K562 (cell line): Measurements from ENCODE around the gene GNG5. TPM values are rescaled to one million over a fixed set of nuclear protein-coding genes. Genes with fewer than 3 reads are reported as not detected.

Experiments
- ATAC-seq: fragments of 200-7000 bp; cut with Tn5 transposase; 3 replicates; pipeline ENCODE4 v1.9.1; 2020; ENCODE audit warnings: moderate library complexity
- BruUV-seq: library from RNA; stranded (reverse); fragments of 400-500 nt; replicated peaks from 2 replicates; lab custom pipeline; 2021; lab: Mats Ljungman, UMichigan
- CTCF ChIA-PET: fragments of 300-600 bp; formaldehyde crosslinking; extraction: SDS; loops from one replicate; lab custom pipeline; 2021; ENCODE audit warnings: low intra/inter-chr PET ratio; lab: Yijun Ruan, JAX
- POLR2A ChIA-PET: fragments of 300-600, 350-650 bp; sonication (Branson Sonifier 250); formaldehyde crosslinking; extraction: SDS; loops from one replicate; lab custom pipeline; 2021; ENCODE audit warnings: antibody characterized with exemption, inconsistent platforms; lab: Yijun Ruan, JAX
- DNase-seq, 4 experiments: peaks; one replicate each; pipeline versions ENCODE4 v3.0.0 to v3.0.0-alpha.2; 2011 to 2018; ENCODE audit warnings: low spot score in 3 of 4, mixed read lengths in 3 of 4; ENCODE audit errors: extremely low read depth in 1 of 4
- FAIRE-seq: peaks from 2 replicates; lab custom pipeline; 2011; peaks lifted over from hg19 to GRCh38; lab: Jason Lieb, UNC
- H2AFZ ChIP-seq: 2 replicates; pipeline ENCODE4 v1.6.0; 2011; ENCODE audit warnings: low read depth, low read length, control low read depth, inconsistent platforms
- H3K27ac ChIP-seq: fragments of 200-600 bp; 3 replicates; pipeline ENCODE4 v1.8.0; 2011; ENCODE audit warnings: low read depth, mild to moderate bottlenecking, control low read depth, inconsistent platforms, low read length, moderate library complexity, mixed read lengths; ENCODE audit errors: extremely low read depth
- H3K27me3 ChIP-seq, 2 experiments: fragments of 300-600 bp in 1 of 2; 2 replicates in 1 of 2; 3 replicates in 1 of 2; pipeline versions ENCODE4 v1.6.0 to v1.8.0; 2011; ENCODE audit warnings: inconsistent platforms in 2 of 2, low read length in 2 of 2, mild to moderate bottlenecking in 1 of 2, mixed read lengths in 1 of 2, moderate library complexity in 1 of 2; ENCODE audit not compliant: control insufficient read depth in 2 of 2, insufficient read depth in 2 of 2
- H3K36me3 ChIP-seq: fragments of 300-600 bp; 3 replicates; pipeline ENCODE4 v1.8.0; 2011; ENCODE audit warnings: mild to moderate bottlenecking, low read length, inconsistent platforms; ENCODE audit not compliant: control insufficient read depth, insufficient read depth
- H3K4me1 ChIP-seq, 2 experiments: fragments of 200-600 bp in 1 of 2; replicated peaks in 1 of 2; 2 replicates in 1 of 2; 3 replicates in 1 of 2; pipeline versions ENCODE4 v1.5.1 to v1.8.0; 2011; ENCODE audit warnings: inconsistent platforms in 2 of 2, low read length in 2 of 2, mild to moderate bottlenecking in 1 of 2, mixed read lengths in 1 of 2, moderate library complexity in 1 of 2; ENCODE audit not compliant: control insufficient read depth in 2 of 2, insufficient read depth in 2 of 2
- H3K4me2 ChIP-seq: 2 replicates; pipeline ENCODE4 v1.6.1; 2011; ENCODE audit warnings: low read length, control low read depth, inconsistent platforms, mixed read lengths; ENCODE audit not compliant: insufficient read depth
- H3K4me3 ChIP-seq: fragments of 200-600 bp; sonication (generic), shearing (Covaris generic); 2 replicates; pipeline ENCODE4 v1.5.1; 2016; ENCODE audit warnings: control low read depth, inconsistent platforms
- H3K79me2 ChIP-seq: fragments of 200-600 bp; 3 replicates; pipeline ENCODE4 v1.8.0; 2011; ENCODE audit warnings: low read length, inconsistent platforms; ENCODE audit not compliant: control insufficient read depth, insufficient read depth
- H3K9ac ChIP-seq, 2 experiments: 2 replicates each; pipeline versions ENCODE4 v1.6.0 to v1.6.1; 2011; ENCODE audit warnings: low read depth in 2 of 2, low read length in 2 of 2, control low read depth in 1 of 2, inconsistent platforms in 1 of 2, mild to moderate bottlenecking in 1 of 2, mixed read lengths in 1 of 2; ENCODE audit not compliant: insufficient read depth in 1 of 2
- H3K9me1 ChIP-seq: one replicate; pipeline ENCODE4 v1.6.0; 2011; ENCODE audit warnings: inconsistent platforms, mild to moderate bottlenecking, low read length, moderate library complexity; ENCODE audit not compliant: control insufficient read depth, insufficient read depth
- H3K9me3 ChIP-seq: replicated peaks from 2 replicates; pipeline ENCODE4 v1.5.1; 2011; ENCODE audit warnings: low read depth, low read length, inconsistent platforms; ENCODE audit not compliant: control insufficient read depth, insufficient read depth
- H4K20me1 ChIP-seq: replicated peaks from 2 replicates; pipeline ENCODE4 v1.6.1; 2011; ENCODE audit warnings: low read length, inconsistent platforms, mixed read lengths; ENCODE audit not compliant: control insufficient read depth, insufficient read depth
- CEBPG ChIP-seq, 3 experiments: fragments of 200-800 bp in 1 of 3; sonication (Bioruptor generic) in 1 of 3; sonication (generic) in 1 of 3; formaldehyde crosslinking in 1 of 3; IDR thresholded peaks in 2 of 3; conservative IDR thresholded peaks in 1 of 3; 2 replicates each; pipeline versions ENCODE4 v1.6.1 to v1.8.0; 2016 to 2022; ENCODE audit warnings: missing compliant biosample characterization in 2 of 3, missing genetic modification characterization in 2 of 3, mild to moderate bottlenecking in 1 of 3, missing genetic modification reagents in 1 of 3
- KDM1A ChIP-seq, 2 experiments: fragments of 450-650 bp; IDR thresholded peaks; 2 replicates each; pipeline ENCODE4 v1.6.1; 2016; ENCODE audit warnings: mild to moderate bottlenecking in 2 of 2
- MCM2 ChIP-seq: fragments of 450-650 bp; IDR thresholded peaks from 2 replicates; pipeline ENCODE4 v1.6.1; 2017; ENCODE audit warnings: low read depth, mild to moderate bottlenecking
- NFIX ChIP-seq: fragments of 250-450 bp; sonication (Bioruptor Pico); IDR thresholded peaks from 2 replicates; pipeline ENCODE4 v1.4.0; 2020; ENCODE audit warnings: low read depth, mild to moderate bottlenecking, moderate library complexity
- NR2C1 ChIP-seq, 2 experiments: fragments of 450-650 bp; IDR thresholded peaks; 2 replicates each; pipeline ENCODE4 v1.6.1; 2017; ENCODE audit warnings: mild to moderate bottlenecking in 2 of 2, antibody characterized with exemption in 1 of 2, inconsistent platforms in 1 of 2, missing compliant biosample characterization in 1 of 2, missing genetic modification characterization in 1 of 2
- RCOR1 ChIP-seq, 2 experiments: IDR thresholded peaks; 2 replicates each; pipeline ENCODE4 v1.6.1; 2012; ENCODE audit warnings: low read depth in 2 of 2, low read length in 2 of 2, borderline replicate concordance in 1 of 2, improper control_type of control experiment in 1 of 2
- STAT6 ChIP-seq: sonication (generic); formaldehyde crosslinking; IDR thresholded peaks from 2 replicates; pipeline ENCODE4 v1.8.1; 2023; ENCODE audit warnings: mild to moderate bottlenecking, missing genetic modification reagents
- TAL1 ChIP-seq: fragments of 450-650 bp; IDR thresholded peaks from 2 replicates; pipeline ENCODE4 v1.6.1; 2016; ENCODE audit warnings: mild to moderate bottlenecking
- TRIM24 ChIP-seq, 2 experiments: fragments of 450-650 bp; IDR thresholded peaks; 2 replicates each; pipeline ENCODE4 v1.6.1; 2016
- in situ Hi-C: fragments of 300-500 bp; cut with MboI; formaldehyde crosslinking; loops from 4 replicates; pipeline ENCODE4 v1.15.0; 2018; ENCODE audit warnings: inconsistent platforms, mixed read lengths
- intact Hi-C: fragments of 100-400 bp; cut with micrococcal nuclease; formaldehyde crosslinking; loops from 2 replicates; pipeline ENCODE4 v1.14.2; 2022
- polyA plus RNA-seq, 8 experiments: library from polyadenylated mRNA; depleted of rRNA in 4 of 8; stranded (reverse) in 5 of 8; unstranded in 3 of 8; fragments of >200 nt; fragmentation: Nextera tagmentation in 2 of 8; fragmentation: Illumina TruSeq in 1 of 8; extraction: Ambion mirVana in 2 of 8; extraction: Trizol in 1 of 8; gene quantifications; 2 replicates each; pipeline versions ENCODE4 v1.2.1 to v1.2.3, GENCODE V29; 2011 to 2014; ENCODE audit warnings: inconsistent platforms in 1 of 8, missing spikeins in 1 of 8
- total RNA-seq, 7 experiments: library from RNA; depleted of rRNA in 6 of 7; stranded (reverse); fragments of >200 nt in 6 of 7; fragmentation: Illumina TruSeq in 2 of 7; extraction: Trizol in 2 of 7; gene quantifications; 2 replicates each; pipeline versions ENCODE4 v1.2.1 to v1.2.3, GENCODE V29; 2011 to 2021; ENCODE audit warnings: low replicate concordance in 1 of 7
- TF ChIP-seq, protein P1 (sequence below), 2 experiments: fragments of 450-650 bp in 1 of 2; sonication (generic) in 1 of 2; formaldehyde crosslinking in 1 of 2; IDR thresholded peaks in 1 of 2; conservative IDR thresholded peaks in 1 of 2; 2 replicates each; pipeline versions ENCODE4 v1.6.1 to v1.8.1; 2016 to 2023; ENCODE audit warnings: mild to moderate bottlenecking in 2 of 2, moderate library complexity in 2 of 2, inconsistent platforms in 1 of 2, missing genetic modification reagents in 1 of 2

The GNG5 gene
- total and polyA plus RNA-seq, 9 of the 15 experiments (the other 6 are each of a cell fraction or from before 2014, with no cell fraction given): 61.9 to 243 (median 150) TPM

DNA sequence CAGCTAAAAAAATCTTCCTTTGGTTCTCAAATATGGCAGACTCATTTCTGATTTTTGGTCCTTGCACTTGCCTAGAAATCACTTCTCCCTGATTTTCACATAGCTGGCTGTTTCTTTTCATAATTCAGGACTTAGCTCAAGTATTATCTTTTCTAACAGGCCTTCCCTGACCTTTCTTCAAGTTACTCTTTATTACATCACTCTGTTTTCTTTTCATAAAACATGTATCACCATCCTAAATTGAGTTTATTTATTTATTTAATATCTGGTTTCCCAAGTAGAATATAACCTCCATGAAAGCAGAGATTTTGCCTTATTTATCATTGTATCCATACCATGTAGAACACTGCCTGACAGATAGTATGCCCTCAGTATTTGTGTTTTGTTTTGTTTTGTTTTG lies 18.2 kb upstream of the GNG5 start:
- Histone ChIP-seq H3K36me3 (no peaks in the 10 kb centered on the region), H2AFZ (no peak overlapping the region), H3K79me2 (no peaks in the 10 kb centered on the region), H3K4me3 (no peak overlapping the region), H3K9me3 (no peaks in the 10 kb centered on the region), H3K27me3 (no peaks in the 10 kb centered on the region), H3K9me1 (no peaks in the 10 kb centered on the region), H3K4me2 (no peak overlapping the region), H3K9ac (no peak overlapping the region), H3K4me1 (no peaks in the 10 kb centered on the region), H4K20me1 (no peaks in the 10 kb centered on the region), H3K27ac (no peak overlapping the region)
- no TSS peak for BruUV-seq
- in situ Hi-C loops: no loop called here
- ChIA-PET POLR2A (interaction anchor here (0.7 kb wide), 1 partner anchor 12 kb away, joined by 3 read pairs; no protein-coding TSS in a partner anchor), CTCF (no interaction called here)
- ATAC-seq (no peak; the same call in 2 of the 3 replicates), DNase-seq (no peak), FAIRE-seq (no peak)
- TF ChIP-seq NFIX (CRISPR knock-in tag): no peak
- TF ChIP-seq TRIM24 (IDR thresholded peaks at IDR 0.05): peak; percentile 21 to 72; a peak in 2 of 4 replicates
- TF ChIP-seq KDM1A (IDR thresholded peaks at IDR 0.05): 0 out of 4 replicates have a peak, but pooled peaks of 1 of the 2 experiments have one; percentile 18
- 0 out of 2 replicates have a peak, but pooled peaks have one; percentile 11 for TF ChIP-seq TAL1
- no peak for TF ChIP-seq CEBPG (CRISPR knock-in tag; IDR thresholded peaks at IDR 0.05)
- TF ChIP-seq CEBPG (tag; conservative IDR thresholded peaks at IDR 0.05 in 1 of 2, IDR thresholded peaks at IDR 0.05 in 1 of 2): peak in 1 of 2 experiments; percentile 83; a peak in 2 of 4 replicates
- no peak for TF ChIP-seq MCM2
- no peak for TF ChIP-seq STAT6 (CRISPR knock-in tag)
- TF ChIP-seq, protein P1, sequence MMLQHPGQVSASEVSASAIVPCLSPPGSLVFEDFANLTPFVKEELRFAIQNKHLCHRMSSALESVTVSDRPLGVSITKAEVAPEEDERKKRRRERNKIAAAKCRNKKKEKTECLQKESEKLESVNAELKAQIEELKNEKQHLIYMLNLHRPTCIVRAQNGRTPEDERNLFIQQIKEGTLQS (IDR thresholded peaks at IDR 0.05): peak; percentile 64; the same call in 1 of the 2 replicates
- TF ChIP-seq, protein P1 (CRISPR knock-in tag; conservative IDR thresholded peaks at IDR 0.05): no peak
- peak in 1 of 2 experiments; percentile 41; a peak in 1 of 4 replicates for TF ChIP-seq RCOR1 (IDR thresholded peaks at IDR 0.05; ENCODE audit: borderline replicate concordance in 1 of 2, low read depth in 2 of 2, low read length in 2 of 2)
- no peak for TF ChIP-seq NR2C1 (IDR thresholded peaks at IDR 0.05)
- TF ChIP-seq NR2C1 (tag; IDR thresholded peaks at IDR 0.05): peak; percentile 21; the same call in 1 of the 2 replicates
- intact Hi-C loops: no loop called here
